Fibroblast of skin of right biceps (primary cell): ENCODE results near the gene TGFBR3L.

Experiments used
- DNase-seq: peaks from one replicate; pipeline ENCODE4 v3.0.0-alpha.2; 2013

TGFBR3L gene

GRCh38 chr19:7963566-7963965 lies 48.9 kb downstream of the TGFBR3L start:
- no peak for DNase-seq

- no peak for DNase-seq
Measured at GRCh38 chr19:7965259-7965841, 50.7 kb downstream of the TGFBR3L start.

GRCh38 chr19:7965921-7966665 lies 51.5 kb downstream of the TGFBR3L start:
- DNase-seq: no peak

GRCh38 chr19:7968008-7968795 lies 53.6 kb downstream of the TGFBR3L start:
- no peak for DNase-seq
